GM12875 (cell line): ENCODE data around the gene FEM1C.

ENCODE experiments used
- H3K4me3 ChIP-seq: one replicate; pipeline ENCODE4 v1.5.1; 2011; ENCODE audit warnings: low read depth, low read length, control low read depth
- CTCF ChIP-seq: IDR thresholded peaks from 2 replicates; pipeline ENCODE4 v1.5.1; 2011; ENCODE audit warnings: low read depth, mild to moderate bottlenecking, control low read depth, inconsistent platforms, low read length, moderate library complexity, borderline replicate concordance; ENCODE audit not compliant: insufficient read depth

The FEM1C gene

GRCh38 chr5:115494570-115495289 is 49.8 kb downstream of the FEM1C start:
- TF ChIP-seq CTCF: no peak
- no peak overlapping the region for H3K4me3 ChIP-seq

GRCh38 chr5:115490596-115490995 is 54.0 kb downstream of the FEM1C start:
- no peak for TF ChIP-seq CTCF
- no peak overlapping the region for H3K4me3 ChIP-seq

- H3K4me3 ChIP-seq: no peak overlapping the region
- TF ChIP-seq CTCF: no peak
These were observed 54.8 kb downstream of the FEM1C start for GRCh38 chr5:115489733-115490132.

GRCh38 chr5:115487756-115488155 is 56.8 kb downstream of the FEM1C start:
- H3K4me3 ChIP-seq: no peak overlapping the region
- no peak for TF ChIP-seq CTCF

- TF ChIP-seq CTCF: no peak
- H3K4me3 ChIP-seq: no peak overlapping the region
These were observed 57.4 kb downstream of the FEM1C start for GRCh38 chr5:115487168-115487567.

- no peak overlapping the region for H3K4me3 ChIP-seq
- TF ChIP-seq CTCF: no peak
These were observed 57.8 kb downstream of the FEM1C start for GRCh38 chr5:115486728-115487127.

GRCh38 chr5:115484368-115484767 is 60.2 kb downstream of the FEM1C start:
- TF ChIP-seq CTCF: no peak
- no peak overlapping the region for H3K4me3 ChIP-seq
